ENCODE results near the gene MTMR10.

MTMR10 gene

GRCh38 chr15:30953731-30954378, 37.6 kb downstream of the MTMR10 start:
- FAIRE-seq, result no peak

GRCh38 chr15:30953183-30953582, 38.2 kb downstream of the MTMR10 start:
- FAIRE-seq, result no peak

- FAIRE-seq, result no peak
These were observed 47.6 kb downstream of the MTMR10 start for GRCh38 chr15:30943654-30944335.

GRCh38 chr15:30941520-30941919, 49.9 kb downstream of the MTMR10 start:
- no peak for FAIRE-seq

- FAIRE-seq, result no peak
These were observed 51.1 kb downstream of the MTMR10 start for GRCh38 chr15:30940359-30940758.

- no peak for FAIRE-seq
These were observed 52.3 kb downstream of the MTMR10 start for GRCh38 chr15:30939161-30939560.

GRCh38 chr15:30933293-30933692, 58.1 kb downstream of the MTMR10 start:
- no peak for FAIRE-seq

- no peak for FAIRE-seq
These were observed 61.0 kb downstream of the MTMR10 start for GRCh38 chr15:30930422-30930821.

- FAIRE-seq, result no peak
These were observed 61.4 kb downstream of the MTMR10 start for GRCh38 chr15:30929982-30930381.

GRCh38 chr15:30929064-30929669, 62.3 kb downstream of the MTMR10 start:
- no peak for FAIRE-seq

GRCh38 chr15:30928076-30928475, 63.4 kb downstream of the MTMR10 start:
- no peak for FAIRE-seq

- FAIRE-seq, result no peak
These were observed 64.2 kb downstream of the MTMR10 start for GRCh38 chr15:30927148-30927761.

- no peak for FAIRE-seq
These were observed 65.3 kb downstream of the MTMR10 start for GRCh38 chr15:30926161-30926560.

GRCh38 chr15:30925686-30926085, 65.7 kb downstream of the MTMR10 start:
- no peak for FAIRE-seq

GRCh38 chr15:30924353-30924752, 67.1 kb downstream of the MTMR10 start:
- no peak for FAIRE-seq

GRCh38 chr15:30923429-30923828, 68.0 kb downstream of the MTMR10 start:
- no peak for FAIRE-seq

- FAIRE-seq, result no peak
These were observed 68.7 kb downstream of the MTMR10 start for GRCh38 chr15:30922480-30923311.

GRCh38 chr15:30921781-30922479, 69.5 kb downstream of the MTMR10 start:
- no peak for FAIRE-seq

GRCh38 chr15:30921106-30921505, 70.3 kb downstream of the MTMR10 start:
- no peak for FAIRE-seq

- no peak for FAIRE-seq
These were observed 71.4 kb downstream of the MTMR10 start for GRCh38 chr15:30919877-30920550.

- FAIRE-seq, result no peak
These were observed 73.1 kb downstream of the MTMR10 start for GRCh38 chr15:30918366-30918765.

GRCh38 chr15:30917675-30918074, 73.8 kb downstream of the MTMR10 start:
- no peak for FAIRE-seq
